Measurements from ENCODE around the gene TOX3.

DNA sequence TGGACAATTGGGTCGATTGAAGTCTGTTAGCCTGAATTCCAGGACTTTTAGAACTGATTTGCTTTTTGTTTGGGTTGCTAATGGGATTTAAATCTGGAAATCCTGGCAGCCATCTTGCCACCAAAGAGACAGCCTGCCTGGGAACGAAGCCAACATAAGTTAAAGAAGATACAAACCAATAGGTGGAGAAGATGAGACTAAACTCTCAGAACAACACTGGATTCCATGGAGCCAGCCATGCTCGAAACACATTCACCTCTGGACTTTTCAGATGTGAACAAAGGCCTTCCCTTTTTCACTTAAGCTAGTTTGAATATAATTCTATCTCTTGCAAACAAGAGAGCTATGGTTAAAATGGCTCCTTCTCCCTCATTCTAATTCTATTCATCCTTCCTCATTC lies 135.9 kb downstream of the TOX3 start:
- TF ChIP-seq, protein P1, sequence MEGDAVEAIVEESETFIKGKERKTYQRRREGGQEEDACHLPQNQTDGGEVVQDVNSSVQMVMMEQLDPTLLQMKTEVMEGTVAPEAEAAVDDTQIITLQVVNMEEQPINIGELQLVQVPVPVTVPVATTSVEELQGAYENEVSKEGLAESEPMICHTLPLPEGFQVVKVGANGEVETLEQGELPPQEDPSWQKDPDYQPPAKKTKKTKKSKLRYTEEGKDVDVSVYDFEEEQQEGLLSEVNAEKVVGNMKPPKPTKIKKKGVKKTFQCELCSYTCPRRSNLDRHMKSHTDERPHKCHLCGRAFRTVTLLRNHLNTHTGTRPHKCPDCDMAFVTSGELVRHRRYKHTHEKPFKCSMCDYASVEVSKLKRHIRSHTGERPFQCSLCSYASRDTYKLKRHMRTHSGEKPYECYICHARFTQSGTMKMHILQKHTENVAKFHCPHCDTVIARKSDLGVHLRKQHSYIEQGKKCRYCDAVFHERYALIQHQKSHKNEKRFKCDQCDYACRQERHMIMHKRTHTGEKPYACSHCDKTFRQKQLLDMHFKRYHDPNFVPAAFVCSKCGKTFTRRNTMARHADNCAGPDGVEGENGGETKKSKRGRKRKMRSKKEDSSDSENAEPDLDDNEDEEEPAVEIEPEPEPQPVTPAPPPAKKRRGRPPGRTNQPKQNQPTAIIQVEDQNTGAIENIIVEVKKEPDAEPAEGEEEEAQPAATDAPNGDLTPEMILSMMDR (IDR thresholded peaks at IDR 0.05; ENCODE audit: extremely low read depth in 1 of 2, insufficient read depth in 1 of 2, low read depth in 1 of 2, low read length in 2 of 2): no peak
- TF ChIP-seq MYC (IDR thresholded peaks at IDR 0.05; ENCODE audit: low read depth, low read length): no peak
- TF ChIP-seq POLR2A (IDR thresholded peaks at IDR 0.05; ENCODE audit: low read depth, low read length): no peak
- TF ChIP-seq POLR2AphosphoS5 (IDR thresholded peaks at IDR 0.05; ENCODE audit: insufficient read depth, low read depth, low read length): no peak
- TF ChIP-seq MAX (IDR thresholded peaks at IDR 0.05; ENCODE audit: insufficient read depth, insufficient read length): no peak
- no peak for TF ChIP-seq EZH2 (IDR thresholded peaks at IDR 0.05; ENCODE audit: borderline replicate concordance, low read depth, low read length, severe bottlenecking)
- no peak for TF ChIP-seq GATA2 (IDR thresholded peaks at IDR 0.05; ENCODE audit: insufficient read depth, insufficient read length, low read depth, low read length)
